Hepatocyte (in vitro differentiated cells): Measurements from ENCODE around the gene METTL24.

Source experiments
- CTCF ChIP-seq: fragments of 200-600 bp; sonication (generic); IDR thresholded peaks from 2 replicates; pipeline ENCODE4 v1.5.1; 2016; ENCODE audit warnings: antibody characterized with exemption, mild to moderate bottlenecking; ENCODE audit not compliant: poor library complexity
- EZH2 ChIP-seq: fragments of 200-600 bp; sonication (generic); IDR thresholded peaks from 2 replicates; pipeline ENCODE4 v1.6.1; 2016; ENCODE audit warnings: antibody characterized with exemption, mild to moderate bottlenecking, borderline replicate concordance
- EZH2phosphoT487 ChIP-seq: fragments of 200-600 bp; sonication (generic); IDR thresholded peaks from one replicate; pipeline ENCODE4 v1.6.1; 2018; ENCODE audit warnings: antibody characterized with exemption, mild to moderate bottlenecking, low read depth, moderate library complexity; ENCODE audit not compliant: unreplicated experiment, severe bottlenecking

- no peak for TF ChIP-seq CTCF
- no peak for TF ChIP-seq EZH2
- no peak for TF ChIP-seq EZH2phosphoT487
Measured at GRCh38 chr6:110310861-110311446, 47.2 kb downstream of the METTL24 start.
